ENCODE results near the gene IL1RAPL1. TPM values are rescaled to one million over a fixed set of nuclear protein-coding genes. Genes with fewer than 3 reads are reported as not detected.

Gene IL1RAPL1
- total RNA-seq, 1 donor from 2014 or later = 0.16 TPM

GRCh38 chrX:29581223-29581622 is 994.0 kb downstream of the IL1RAPL1 start:
- H4K20me1 ChIP-seq (ENCODE audit: insufficient read depth, low read length) = no peaks in the 10 kb centered on the region
- H3K36me3 ChIP-seq (ENCODE audit: insufficient read depth, low read length) = no peaks in the 10 kb centered on the region
- FAIRE-seq (peak; percentile 34), DNase-seq (ENCODE audit: low read depth) (no peak)
- TF ChIP-seq EZH2 (IDR thresholded peaks at IDR 0.05; ENCODE audit: insufficient read depth, low read length) = no peak
- TF ChIP-seq CTCF (IDR thresholded peaks at IDR 0.05; ENCODE audit: insufficient read depth, low read depth, low read length) = no peak
- Mint-ChIP-seq H3K4me1 (ENCODE audit: low read depth, unreplicated experiment) (no peaks in the 10 kb centered on the region), H3K36me3 (ENCODE audit: low read depth, unreplicated experiment) (no peaks in the 10 kb centered on the region), H3K27ac (ENCODE audit: unreplicated experiment) (no peak overlapping the region), H3K9me3 (ENCODE audit: unreplicated experiment) (no peaks in the 10 kb centered on the region), H3K27me3 (ENCODE audit: low read depth, unreplicated experiment) (no peaks in the 10 kb centered on the region), H3K4me3 (ENCODE audit: unreplicated experiment) (no peak overlapping the region)
- no peak overlapping the region for H3K4me2 ChIP-seq (ENCODE audit: low read length)
- H3K27ac ChIP-seq (ENCODE audit: low read depth, low read length) = no peak overlapping the region
- H3K4me3 ChIP-seq (ENCODE audit: insufficient read depth, low read depth, low read length) = no peak overlapping the region
- H3K27me3 ChIP-seq (ENCODE audit: insufficient read depth, low read length) = no peaks in the 10 kb centered on the region
- no peak overlapping the region for H3K9ac ChIP-seq (ENCODE audit: low read length)
- H2AFZ ChIP-seq (ENCODE audit: low read depth, low read length) = no peak overlapping the region
- H3K79me2 ChIP-seq (ENCODE audit: insufficient read depth, low read length) = no peaks in the 10 kb centered on the region
- H3K9me3 ChIP-seq (ENCODE audit: insufficient read depth, low read depth, low read length) = no peaks in the 10 kb centered on the region
- H3K4me1 ChIP-seq (ENCODE audit: insufficient read depth, low read length) = no peaks in the 10 kb centered on the region

GRCh38 chrX:29587107-29587506 is 999.9 kb downstream of the IL1RAPL1 start:
- H3K27ac ChIP-seq (ENCODE audit: low read depth, low read length) = no peak overlapping the region
- Mint-ChIP-seq H3K27me3 (ENCODE audit: low read depth, unreplicated experiment) (no peaks in the 10 kb centered on the region), H3K9me3 (ENCODE audit: unreplicated experiment) (no peaks in the 10 kb centered on the region), H3K4me3 (ENCODE audit: unreplicated experiment) (no peak overlapping the region), H3K27ac (ENCODE audit: unreplicated experiment) (no peak overlapping the region), H3K36me3 (ENCODE audit: low read depth, unreplicated experiment) (no peaks in the 10 kb centered on the region), H3K4me1 (ENCODE audit: low read depth, unreplicated experiment) (no peaks in the 10 kb centered on the region)
- no peaks in the 10 kb centered on the region for H3K9me3 ChIP-seq (ENCODE audit: insufficient read depth, low read depth, low read length)
- H3K4me1 ChIP-seq (ENCODE audit: insufficient read depth, low read length) = no peaks in the 10 kb centered on the region
- no peak overlapping the region for H3K4me3 ChIP-seq (ENCODE audit: insufficient read depth, low read depth, low read length)
- no peak overlapping the region for H2AFZ ChIP-seq (ENCODE audit: low read depth, low read length)
- H3K9ac ChIP-seq (ENCODE audit: low read length) = no peak overlapping the region
- no peaks in the 10 kb centered on the region for H4K20me1 ChIP-seq (ENCODE audit: insufficient read depth, low read length)
- TF ChIP-seq CTCF (IDR thresholded peaks at IDR 0.05; ENCODE audit: insufficient read depth, low read depth, low read length) = no peak
- no peak for TF ChIP-seq EZH2 (IDR thresholded peaks at IDR 0.05; ENCODE audit: insufficient read depth, low read length)
- peak; percentile 95 for FAIRE-seq
- H3K79me2 ChIP-seq (ENCODE audit: insufficient read depth, low read length) = no peaks in the 10 kb centered on the region
- no peaks in the 10 kb centered on the region for H3K36me3 ChIP-seq (ENCODE audit: insufficient read depth, low read length)
- no peak for DNase-seq (ENCODE audit: low read depth)
- no peak overlapping the region for H3K4me2 ChIP-seq (ENCODE audit: low read length)
- no peaks in the 10 kb centered on the region for H3K27me3 ChIP-seq (ENCODE audit: insufficient read depth, low read length)

DNA sequence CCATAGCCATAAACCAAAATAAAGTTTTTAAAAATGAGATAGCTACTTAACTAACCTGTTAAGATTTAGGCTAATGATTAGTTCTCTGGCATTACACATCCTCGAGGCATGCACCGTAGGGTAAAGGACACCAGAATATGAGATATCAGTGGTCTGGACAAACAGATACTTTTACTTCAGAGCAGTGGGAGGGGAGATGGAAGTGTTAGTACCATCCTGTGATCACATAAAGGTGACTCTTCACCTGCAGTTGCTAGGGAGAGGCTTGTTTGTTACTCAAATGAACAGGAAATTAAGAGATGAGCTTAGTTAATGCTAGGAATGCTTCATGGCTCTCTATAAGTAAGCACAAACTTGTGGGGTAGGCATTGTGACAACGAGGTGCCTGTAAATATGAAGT is 1003.7 kb downstream of the IL1RAPL1 start:
- H3K4me1 Mint-ChIP-seq (ENCODE audit: low read depth, unreplicated experiment) = no peaks in the 10 kb centered on the region
- H3K9me3 ChIP-seq (ENCODE audit: insufficient read depth, low read depth, low read length) = no peaks in the 10 kb centered on the region
- FAIRE-seq = no peak

More for the DNA sequence above, 1003.7 kb downstream of the IL1RAPL1 start:
- Mint-ChIP-seq H3K4me3 (ENCODE audit: unreplicated experiment) (no peak overlapping the region), H3K9me3 (ENCODE audit: unreplicated experiment) (no peaks in the 10 kb centered on the region), H3K36me3 (ENCODE audit: low read depth, unreplicated experiment) (no peaks in the 10 kb centered on the region), H3K27me3 (ENCODE audit: low read depth, unreplicated experiment) (no peaks in the 10 kb centered on the region), H3K27ac (ENCODE audit: unreplicated experiment) (no peak overlapping the region)
- H3K27ac ChIP-seq (ENCODE audit: low read depth, low read length) = no peak overlapping the region
- no peak overlapping the region for H3K9ac ChIP-seq (ENCODE audit: low read length)
- H3K4me3 ChIP-seq (ENCODE audit: insufficient read depth, low read depth, low read length) = no peak overlapping the region
- DNase-seq (ENCODE audit: low read depth) = no peak
- H3K36me3 ChIP-seq (ENCODE audit: insufficient read depth, low read length) = no peaks in the 10 kb centered on the region
- no peaks in the 10 kb centered on the region for H4K20me1 ChIP-seq (ENCODE audit: insufficient read depth, low read length)
- TF ChIP-seq CTCF (IDR thresholded peaks at IDR 0.05; ENCODE audit: insufficient read depth, low read depth, low read length) = no peak
- TF ChIP-seq EZH2 (IDR thresholded peaks at IDR 0.05; ENCODE audit: insufficient read depth, low read length) = no peak
- no peaks in the 10 kb centered on the region for H3K4me1 ChIP-seq (ENCODE audit: insufficient read depth, low read length)
- no peak overlapping the region for H3K4me2 ChIP-seq (ENCODE audit: low read length)
- no peak overlapping the region for H2AFZ ChIP-seq (ENCODE audit: low read depth, low read length)
- H3K27me3 ChIP-seq (ENCODE audit: insufficient read depth, low read length) = no peaks in the 10 kb centered on the region
- no peaks in the 10 kb centered on the region for H3K79me2 ChIP-seq (ENCODE audit: insufficient read depth, low read length)
